ENCODE data around the gene CNBD2. TPM values are rescaled to one million over a fixed set of nuclear protein-coding genes. Genes with fewer than 3 reads are reported as not detected.
A peak's percentile ranks its signal among the peaks of the same experiment; 100 is the strongest.

CNBD2 gene
- polyA plus RNA-seq, 1 donor from 2014 or later: 9.5 TPM

DNA sequence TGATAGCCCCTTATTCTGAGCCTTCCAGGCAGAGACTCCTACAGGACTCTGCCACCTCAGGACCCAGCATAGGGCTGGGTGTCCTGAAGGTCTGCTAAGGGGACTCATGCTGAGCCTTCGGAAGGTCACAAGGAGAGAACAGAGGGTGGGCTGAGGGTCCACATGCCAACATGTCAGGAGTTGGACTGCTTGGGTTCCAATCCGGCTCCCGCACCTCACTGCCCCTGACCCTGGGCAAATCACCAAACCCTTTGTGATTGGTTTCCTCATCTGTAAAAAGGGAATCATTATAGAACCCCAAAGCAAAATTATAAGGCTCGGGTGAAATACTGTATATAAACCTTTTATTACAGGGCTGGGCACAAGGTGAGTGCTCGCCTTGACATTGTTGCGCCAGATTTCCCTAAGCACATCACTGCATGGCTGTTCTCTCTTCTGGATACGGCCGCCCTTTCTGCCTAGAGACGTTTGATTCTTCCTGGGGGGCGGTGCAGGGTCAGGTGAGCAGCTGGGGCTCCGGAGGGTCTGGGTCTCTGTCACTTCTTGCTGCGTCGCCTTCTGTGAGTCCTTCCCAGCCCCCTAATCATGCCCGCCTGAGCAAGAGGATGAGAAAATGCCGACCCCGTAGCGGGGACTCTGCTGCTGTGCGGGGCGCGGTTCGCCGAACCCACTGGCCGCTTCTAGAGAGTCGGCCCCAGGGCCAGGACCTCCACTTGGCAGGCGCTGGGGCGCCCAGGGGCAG lies 95.7 kb downstream of the CNBD2 start:
- peak overlapping the region; percentile 78 for H3K4me2 ChIP-seq (ENCODE audit: low read length)
- H3K36me3 ChIP-seq (ENCODE audit: insufficient read depth, low read length): no peaks in the 10 kb centered on the region
- peak overlapping the region; percentile 79 for H3K27ac ChIP-seq (ENCODE audit: low read length)
- H3K9ac ChIP-seq (ENCODE audit: low read length): peak overlapping the region; percentile 80
- no peaks in the 10 kb centered on the region for H3K27me3 ChIP-seq (ENCODE audit: insufficient read depth, low read depth, low read length)
- peak overlapping the region; percentile 75 for H3K4me3 ChIP-seq (ENCODE audit: low read length)
- H3K9me2 ChIP-seq (ENCODE audit: insufficient read depth, low read length): no peaks in the 10 kb centered on the region
- TF ChIP-seq TAF1 (IDR thresholded peaks at IDR 0.05; ENCODE audit: low read depth) (peak; percentile 23), REST (IDR thresholded peaks at IDR 0.05; ENCODE audit: borderline replicate concordance) (no peak), MXI1 (conservative IDR thresholded peaks at IDR 0.05; ENCODE audit: poor library complexity, severe bottlenecking) (peak; percentile 53), POLR2AphosphoS5 (IDR thresholded peaks at IDR 0.05) (no peak)
- H3F3A ChIP-seq (ENCODE audit: insufficient read depth, low read length, poor library complexity, severe bottlenecking): no peaks in the 10 kb centered on the region
- no peaks in the 10 kb centered on the region for H3K79me2 ChIP-seq (replicated peaks; ENCODE audit: insufficient read depth, low read length)
- no peaks in the 10 kb centered on the region for H4K20me1 ChIP-seq (ENCODE audit: insufficient read depth)
- no peaks in the 10 kb centered on the region for H3K9me3 ChIP-seq (ENCODE audit: low read length)
- H2AFZ ChIP-seq (ENCODE audit: low read depth, low read length): peak overlapping the region; percentile 89

DNA sequence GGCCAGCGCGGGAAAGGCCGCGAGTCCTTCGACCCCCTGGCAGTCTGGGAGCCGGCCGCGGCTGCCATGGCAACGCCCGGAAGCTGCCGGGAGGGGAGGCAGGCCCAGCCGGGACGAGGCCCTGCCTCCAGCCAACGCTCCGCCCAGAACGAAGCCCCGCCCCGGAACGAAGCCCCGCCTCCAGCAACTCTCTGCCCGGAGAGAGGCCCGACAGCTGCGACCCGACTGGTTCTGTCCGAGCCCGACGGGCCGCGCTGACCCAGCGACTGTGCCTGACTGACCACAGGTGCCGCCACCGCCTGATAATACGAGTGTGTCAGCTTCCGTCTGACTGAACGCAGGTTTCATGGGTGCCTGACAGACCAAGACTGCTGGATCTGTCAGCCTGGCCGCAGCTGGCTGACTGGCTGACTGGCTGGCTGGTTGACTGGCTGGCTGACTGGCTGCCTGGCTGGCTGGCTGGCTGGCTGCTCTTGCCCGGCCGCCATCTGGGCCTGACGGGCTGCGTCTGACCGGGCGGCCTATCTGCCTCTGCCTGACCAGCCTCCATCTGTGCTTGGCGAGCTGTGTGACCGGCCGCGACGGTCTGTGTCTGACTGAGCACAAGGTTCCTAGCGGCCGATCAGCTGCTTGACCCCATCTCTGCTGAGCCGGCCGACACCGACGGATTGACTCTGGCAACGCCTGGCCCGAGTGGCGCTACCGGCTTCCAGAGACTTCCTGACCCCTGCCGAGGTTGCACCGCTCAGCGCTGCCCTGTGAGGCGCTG lies 96.5 kb downstream of the CNBD2 start:
- Histone ChIP-seq H4K20me1 (ENCODE audit: insufficient read depth) (no peaks in the 10 kb centered on the region), H3K79me2 (replicated peaks; ENCODE audit: insufficient read depth, low read length) (no peaks in the 10 kb centered on the region), H3F3A (ENCODE audit: insufficient read depth, low read length, poor library complexity, severe bottlenecking) (no peaks in the 10 kb centered on the region), H3K9me3 (ENCODE audit: low read length) (no peaks in the 10 kb centered on the region), H2AFZ (ENCODE audit: low read depth, low read length) (peak overlapping the region; percentile 89), H3K9me2 (ENCODE audit: insufficient read depth, low read length) (no peaks in the 10 kb centered on the region), H3K4me2 (ENCODE audit: low read length) (peak overlapping the region; percentile 78), H3K27ac (ENCODE audit: low read length) (peak overlapping the region; percentile 79), H3K27me3 (ENCODE audit: insufficient read depth, low read depth, low read length) (no peaks in the 10 kb centered on the region), H3K4me3 (ENCODE audit: low read length) (peak overlapping the region; percentile 75), H3K9ac (ENCODE audit: low read length) (peak overlapping the region; percentile 80), H3K36me3 (ENCODE audit: insufficient read depth, low read length) (no peaks in the 10 kb centered on the region)
- TF ChIP-seq TAF1 (IDR thresholded peaks at IDR 0.05; ENCODE audit: low read depth) (peak; percentile 29), SMC3 (conservative IDR thresholded peaks at IDR 0.05; ENCODE audit: poor library complexity) (no peak), POLR2AphosphoS5 (IDR thresholded peaks at IDR 0.05) (peak; percentile 67), MXI1 (conservative IDR thresholded peaks at IDR 0.05; ENCODE audit: poor library complexity, severe bottlenecking) (no peak), REST (IDR thresholded peaks at IDR 0.05; ENCODE audit: borderline replicate concordance) (peak; percentile 34), RAD21 (conservative IDR thresholded peaks at IDR 0.05) (no peak)

All from neural cell (in vitro differentiated cells).